ENCODE measurements around the gene PTGES.
"Not testable (repeated sequence)": the region's sequence is repeated elsewhere in the genome, so short reads cannot be mapped to it uniquely, and the experiment has no call there.

Gene PTGES

DNA sequence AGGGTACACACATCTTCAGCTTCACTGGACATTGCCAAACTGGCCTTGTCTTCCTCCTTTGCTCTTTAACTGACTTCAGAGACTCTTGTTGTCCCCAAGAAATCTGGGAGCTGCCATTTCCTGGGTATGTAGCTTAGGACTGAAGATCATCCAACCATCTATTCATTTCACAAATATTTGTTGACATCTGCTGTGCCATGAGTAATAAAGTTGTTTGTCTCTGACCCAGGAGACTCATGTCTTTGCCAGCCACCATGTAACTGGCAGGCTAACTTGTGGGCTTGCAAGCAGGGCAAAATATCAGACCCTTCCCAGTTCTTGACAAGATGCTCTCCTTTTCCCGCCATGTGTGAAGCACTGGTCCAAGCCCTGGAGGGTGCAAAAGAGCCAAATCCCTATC, 33.0 kb upstream of the PTGES start:
- no peak for TF ChIP-seq CTCF (IDR thresholded peaks at IDR 0.05)
- no peak for DNase-seq
- H3K4me3 Mint-ChIP-seq, result no peak overlapping the region
- H3K4me1 Mint-ChIP-seq, result peaks cover 13% of the 10 kb centered on the region
- no peak overlapping the region for H3K27ac Mint-ChIP-seq
- peaks cover 52% of the 10 kb centered on the region for H3K27me3 Mint-ChIP-seq (ENCODE audit: low read depth, poor library complexity)
- no peaks in the 10 kb centered on the region for H3K9me3 Mint-ChIP-seq
- no peaks in the 10 kb centered on the region for H3K36me3 Mint-ChIP-seq (ENCODE audit: low read depth)

DNA sequence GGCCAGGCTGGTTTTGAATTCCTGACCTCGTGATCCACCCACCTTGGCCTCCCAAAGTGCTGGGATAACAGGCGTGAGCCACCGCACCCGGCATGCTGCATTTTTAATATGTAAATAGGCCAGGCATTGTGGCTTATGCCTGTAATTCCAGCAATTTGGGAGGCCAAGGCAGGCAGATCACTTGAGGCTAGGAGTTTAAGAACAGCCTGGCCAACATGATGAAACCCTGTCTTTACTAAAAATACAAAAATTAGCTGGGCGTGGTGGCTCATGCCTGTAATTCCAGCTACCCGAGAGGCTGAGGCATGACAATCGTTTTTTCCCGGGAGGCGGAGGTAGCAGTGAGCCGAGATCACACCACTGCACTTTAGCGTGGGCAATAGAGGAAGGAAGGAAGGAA, 32.1 kb upstream of the PTGES start:
- H3K9me3 Mint-ChIP-seq; H3K36me3 Mint-ChIP-seq (ENCODE audit: low read depth); H3K4me3 Mint-ChIP-seq; DNase-seq; H3K27ac Mint-ChIP-seq: not testable (repeated sequence)
- Mint-ChIP-seq H3K4me1 (peaks cover 13% of the 10 kb centered on the region), H3K27me3 (ENCODE audit: low read depth, poor library complexity) (peaks cover 55% of the 10 kb centered on the region)

DNA sequence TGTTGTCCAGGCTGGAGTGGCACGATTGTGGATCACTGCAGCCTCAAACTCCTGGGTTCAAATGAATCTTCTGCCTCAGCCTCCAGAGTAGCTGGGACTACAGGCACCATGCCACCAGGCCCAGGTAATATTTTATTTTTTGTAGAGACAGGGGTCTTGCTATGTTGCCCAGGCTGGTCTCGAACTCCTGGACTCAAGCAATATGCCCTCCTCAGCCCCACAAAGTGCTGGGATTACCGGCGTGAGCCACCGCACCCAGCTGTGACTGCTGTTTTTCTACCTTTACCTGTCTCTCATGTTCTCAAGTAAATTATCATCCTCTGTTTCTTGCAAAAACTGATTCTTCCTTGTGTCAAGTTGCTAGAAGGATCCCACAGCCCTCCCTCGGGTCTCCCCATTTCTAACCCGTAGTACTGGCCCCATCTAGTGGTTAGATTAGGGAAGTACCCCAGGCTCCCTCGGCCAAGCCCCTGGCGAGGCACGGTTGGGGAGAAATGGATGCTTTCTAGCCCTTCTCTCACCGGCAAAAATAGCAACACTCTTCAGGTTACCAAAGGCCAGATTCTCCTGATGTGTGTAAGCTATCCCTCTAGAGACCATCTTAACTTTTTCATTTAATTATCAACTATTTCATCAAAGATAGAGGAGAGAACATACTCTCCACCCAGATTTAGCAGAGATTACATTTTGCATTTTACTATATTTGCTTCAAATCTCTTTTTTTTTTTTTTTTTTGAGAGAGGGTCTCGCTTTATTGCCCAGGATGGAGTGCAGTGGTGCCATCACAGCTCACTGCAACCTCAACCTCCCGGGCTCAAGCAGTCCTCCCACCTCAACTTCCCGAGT, 30.9 kb upstream of the PTGES start:
- H3K27ac Mint-ChIP-seq, result no peak overlapping the region
- peaks cover 13% of the 10 kb centered on the region for H3K4me1 Mint-ChIP-seq
- DNase-seq, result peak; percentile 78
- TF ChIP-seq CTCF (IDR thresholded peaks at IDR 0.05), result peak; percentile 94
- H3K4me3 Mint-ChIP-seq, result no peak overlapping the region
- no peaks in the 10 kb centered on the region for H3K36me3 Mint-ChIP-seq (ENCODE audit: low read depth)
- peaks cover 57% of the 10 kb centered on the region for H3K27me3 Mint-ChIP-seq (ENCODE audit: low read depth, poor library complexity)
- H3K9me3 Mint-ChIP-seq, result no peaks in the 10 kb centered on the region

- TF ChIP-seq CTCF (IDR thresholded peaks at IDR 0.05), result no peak
- H3K9me3 Mint-ChIP-seq, result no peaks in the 10 kb centered on the region
- no peak overlapping the region for H3K4me3 Mint-ChIP-seq
- no peak overlapping the region for H3K27ac Mint-ChIP-seq
- no peaks in the 10 kb centered on the region for H3K36me3 Mint-ChIP-seq (ENCODE audit: low read depth)
- H3K4me1 Mint-ChIP-seq, result peaks cover 23% of the 10 kb centered on the region
- peaks cover 40% of the 10 kb centered on the region for H3K27me3 Mint-ChIP-seq (ENCODE audit: low read depth, poor library complexity)
- DNase-seq, result no peak
These were observed 29.1 kb upstream of the PTGES start for GRCh38 chr9:129781981-129782380.

DNA sequence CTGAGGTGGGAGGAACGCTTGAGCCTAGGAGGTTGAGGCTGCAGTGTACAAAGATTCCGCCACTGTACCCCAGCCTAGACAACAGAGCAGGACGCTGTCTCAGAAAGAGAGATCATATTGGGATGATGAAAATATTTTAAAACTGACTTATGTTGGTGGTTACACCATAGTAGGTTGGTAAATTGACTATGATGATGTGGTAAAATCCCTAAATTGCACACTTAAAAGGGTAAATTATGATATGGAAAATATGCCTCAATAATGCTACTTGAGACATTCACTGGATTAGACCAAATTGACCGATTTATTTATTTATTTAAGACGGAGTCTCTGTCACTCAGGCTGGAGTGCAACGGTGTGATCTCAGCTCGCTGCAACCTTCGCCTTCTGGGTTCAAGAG, 28.3 kb upstream of the PTGES start:
- Mint-ChIP-seq H3K9me3 (no peaks in the 10 kb centered on the region), H3K27ac (no peak overlapping the region), H3K36me3 (ENCODE audit: low read depth) (no peaks in the 10 kb centered on the region), H3K27me3 (ENCODE audit: low read depth, poor library complexity) (peaks cover 32% of the 10 kb centered on the region), H3K4me3 (no peak overlapping the region), H3K4me1 (peaks cover 32% of the 10 kb centered on the region)
- DNase-seq, result no peak
- no peak for TF ChIP-seq CTCF (IDR thresholded peaks at IDR 0.05)

DNA sequence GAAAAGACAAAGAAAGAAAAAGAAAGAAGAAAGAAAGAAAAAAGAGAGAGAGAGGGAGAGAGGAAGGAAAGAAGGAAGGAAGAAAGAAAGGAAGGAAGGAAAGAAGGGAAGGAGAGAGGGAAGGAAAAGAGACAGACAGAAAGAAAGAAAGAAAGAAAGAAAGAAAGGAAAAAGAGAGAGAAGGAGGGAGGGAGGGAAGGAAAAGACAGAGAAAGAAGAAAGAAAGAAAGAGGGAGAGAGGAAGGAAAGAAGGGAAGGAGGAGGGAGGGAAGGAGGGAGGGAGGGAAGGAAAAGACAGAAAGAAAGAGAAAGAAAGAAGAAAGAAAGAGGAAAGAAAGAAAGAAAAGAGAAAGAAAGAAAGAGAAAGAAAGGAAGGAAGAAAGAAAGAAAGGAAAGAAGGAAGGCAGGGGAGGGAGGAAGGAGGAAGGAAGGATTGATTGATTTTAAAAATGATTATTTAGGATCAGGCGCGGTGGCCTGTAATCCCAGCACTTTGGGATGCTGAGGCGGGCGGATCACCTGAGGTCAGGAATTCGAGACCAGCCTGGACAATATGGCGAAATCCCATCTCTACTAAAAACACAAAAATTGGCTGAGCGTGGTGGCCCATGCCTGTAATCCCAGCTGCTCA, 26.8 kb upstream of the PTGES start:
- no peak overlapping the region for H3K27ac Mint-ChIP-seq
- TF ChIP-seq CTCF (IDR thresholded peaks at IDR 0.05), result no peak
- H3K9me3 Mint-ChIP-seq, result no peaks in the 10 kb centered on the region
- H3K36me3 Mint-ChIP-seq (ENCODE audit: low read depth), result no peaks in the 10 kb centered on the region
- no peak overlapping the region for H3K4me3 Mint-ChIP-seq
- no peak for DNase-seq
- peaks cover 17% of the 10 kb centered on the region for H3K27me3 Mint-ChIP-seq (ENCODE audit: low read depth, poor library complexity)
- H3K4me1 Mint-ChIP-seq, result peaks cover 36% of the 10 kb centered on the region
